ENCODE results near the gene SAMD4A.

GRCh38 chr14:54749727-54750126 is 182.8 kb downstream of the SAMD4A start:
- no peak for TF ChIP-seq POLR2A (IDR thresholded peaks at IDR 0.05)
- TF ChIP-seq, protein P1, sequence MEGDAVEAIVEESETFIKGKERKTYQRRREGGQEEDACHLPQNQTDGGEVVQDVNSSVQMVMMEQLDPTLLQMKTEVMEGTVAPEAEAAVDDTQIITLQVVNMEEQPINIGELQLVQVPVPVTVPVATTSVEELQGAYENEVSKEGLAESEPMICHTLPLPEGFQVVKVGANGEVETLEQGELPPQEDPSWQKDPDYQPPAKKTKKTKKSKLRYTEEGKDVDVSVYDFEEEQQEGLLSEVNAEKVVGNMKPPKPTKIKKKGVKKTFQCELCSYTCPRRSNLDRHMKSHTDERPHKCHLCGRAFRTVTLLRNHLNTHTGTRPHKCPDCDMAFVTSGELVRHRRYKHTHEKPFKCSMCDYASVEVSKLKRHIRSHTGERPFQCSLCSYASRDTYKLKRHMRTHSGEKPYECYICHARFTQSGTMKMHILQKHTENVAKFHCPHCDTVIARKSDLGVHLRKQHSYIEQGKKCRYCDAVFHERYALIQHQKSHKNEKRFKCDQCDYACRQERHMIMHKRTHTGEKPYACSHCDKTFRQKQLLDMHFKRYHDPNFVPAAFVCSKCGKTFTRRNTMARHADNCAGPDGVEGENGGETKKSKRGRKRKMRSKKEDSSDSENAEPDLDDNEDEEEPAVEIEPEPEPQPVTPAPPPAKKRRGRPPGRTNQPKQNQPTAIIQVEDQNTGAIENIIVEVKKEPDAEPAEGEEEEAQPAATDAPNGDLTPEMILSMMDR (IDR thresholded peaks at IDR 0.05 in 8 of 11, conservative IDR thresholded peaks at IDR 0.05 in 3 of 11): no peak
